Caco-2 (cell line): ENCODE results near the gene KANSL3. TPM values are rescaled to one million over a fixed set of nuclear protein-coding genes. Genes with fewer than 3 reads are reported as not detected.

ENCODE experiments used
- BruUV-seq: library from RNA; stranded (reverse); fragments of 400-500 nt; replicated peaks from 2 replicates; lab custom pipeline; 2021; lab: Mats Ljungman, UMichigan
- CTCF ChIA-PET: fragments of 300-600 bp; sonication (Branson Sonifier 250); formaldehyde crosslinking; loops from one replicate; lab custom pipeline; 2022; ENCODE audit warnings: antibody characterized with exemption; lab: Charles Lee
- POLR2A ChIA-PET: fragments of 300-600 bp; sonication (Branson Sonifier 250); formaldehyde crosslinking; loops from one replicate; lab custom pipeline; 2022; ENCODE audit warnings: antibody characterized with exemption; lab: Charles Lee
- DNase-seq, 2 experiments: peaks; one replicate each; pipeline versions ENCODE4 v3.0.0 to v3.0.0-alpha.2; 2020 to 2022
- H3K27me3 ChIP-seq: replicated peaks from 2 replicates; pipeline ENCODE4 v1.6.0; 2011; ENCODE audit warnings: low read length; ENCODE audit not compliant: control insufficient read depth, insufficient read depth
- H3K36me3 ChIP-seq: 2 replicates; pipeline ENCODE4 v1.5.1; 2011; ENCODE audit warnings: low read length; ENCODE audit not compliant: control insufficient read depth, insufficient read depth
- H3K4me1 ChIP-seq: fragments of 250-450 bp; sonication (Bioruptor Pico); 2 replicates; pipeline ENCODE4 v1.5.1; 2020; ENCODE audit warnings: mild to moderate bottlenecking
- H3K4me3 ChIP-seq: 2 replicates; pipeline ENCODE4 v1.5.1; 2011; ENCODE audit warnings: low read depth, mild to moderate bottlenecking, control low read depth, low read length
- H3K9me3 ChIP-seq: fragments of 250-450 bp; sonication (Bioruptor Pico); 2 replicates; pipeline ENCODE4 v1.5.1; 2020; ENCODE audit warnings: mild to moderate bottlenecking, moderate library complexity
- H3K27ac Mint-ChIP-seq: one replicate; pipeline ENCODE4 v1.8.0; 2022; ENCODE audit warnings: mixed read lengths; ENCODE audit not compliant: unreplicated experiment
- H3K27me3 Mint-ChIP-seq: one replicate; pipeline ENCODE4 v1.8.0; 2022; ENCODE audit warnings: mixed read lengths; ENCODE audit not compliant: insufficient read depth, unreplicated experiment
- H3K36me3 Mint-ChIP-seq: one replicate; pipeline ENCODE4 v1.8.0; 2022; ENCODE audit warnings: mild to moderate bottlenecking, mixed read lengths; ENCODE audit not compliant: insufficient read depth, unreplicated experiment
- H3K4me1 Mint-ChIP-seq: one replicate; pipeline ENCODE4 v1.8.0; 2022; ENCODE audit warnings: low read depth, mixed read lengths; ENCODE audit not compliant: unreplicated experiment
- H3K4me3 Mint-ChIP-seq: one replicate; pipeline ENCODE4 v1.8.0; 2022; ENCODE audit warnings: mild to moderate bottlenecking, moderate library complexity, mixed read lengths; ENCODE audit not compliant: unreplicated experiment
- H3K9me3 Mint-ChIP-seq: one replicate; pipeline ENCODE4 v1.8.0; 2022; ENCODE audit warnings: mixed read lengths; ENCODE audit not compliant: unreplicated experiment
- CTCF ChIP-seq, 2 experiments: fragments of 200-600 bp in 1 of 2; IDR thresholded peaks; 1 replicate in 1 of 2; 2 replicates in 1 of 2; pipeline versions ENCODE4 v1.5.1 to v1.8.0; 2011 to 2022; ENCODE audit warnings: antibody characterized with exemption in 1 of 2, control low read depth in 1 of 2, inconsistent platforms in 1 of 2, low read depth in 1 of 2, low read length in 1 of 2, mild to moderate bottlenecking in 1 of 2, moderate library complexity in 1 of 2; ENCODE audit not compliant: insufficient read depth in 1 of 2, severe bottlenecking in 1 of 2, unreplicated experiment in 1 of 2
- intact Hi-C: fragments of 100-400 bp; cut with micrococcal nuclease; formaldehyde crosslinking; loops from one replicate; pipeline ENCODE4 v1.10.0; 2022; ENCODE audit not compliant: unreplicated experiment
- total RNA-seq: library from RNA; stranded (reverse); gene quantifications from 2 replicates; pipeline ENCODE4 v1.2.3, GENCODE V29; 2022

Gene KANSL3
- total RNA-seq, 1 experiment from 2014 or later, result 48.6 TPM

- intact Hi-C loops, result no loop called here
- Histone ChIP-seq H3K4me1 (peaks cover 18% of the 10 kb centered on the region), H3K27me3 (no peaks in the 10 kb centered on the region), H3K36me3 (no peaks in the 10 kb centered on the region), H3K4me3 (no peak overlapping the region), H3K9me3 (peaks cover 7% of the 10 kb centered on the region)
- no peak overlapping the region for H3K27ac Mint-ChIP-seq
- CTCF ChIA-PET, result interaction anchor here (0.8 to 1.2 kb wide), 3 partner anchors 44 to 271 kb away, joined by 3 read pairs; no protein-coding TSS in a partner anchor
- H3K4me1 Mint-ChIP-seq, result peaks cover 14% of the 10 kb centered on the region
- DNase-seq, result peak in 1 of 2 experiments; percentile 33
- peaks cover 14% of the 10 kb centered on the region for H3K36me3 Mint-ChIP-seq
- no peak overlapping the region for H3K4me3 Mint-ChIP-seq
- no peaks in the 10 kb centered on the region for H3K27me3 Mint-ChIP-seq
- POLR2A ChIA-PET, result no interaction called here
- H3K9me3 Mint-ChIP-seq, result peaks cover 5% of the 10 kb centered on the region
- no peak for TF ChIP-seq CTCF (IDR thresholded peaks at IDR 0.05; ENCODE audit: insufficient read depth in 1 of 2, low read depth in 1 of 2, low read length in 1 of 2, severe bottlenecking in 1 of 2, unreplicated experiment in 1 of 2)
- no TSS peak for BruUV-seq
Measured at GRCh38 chr2:96553176-96553956, 84.7 kb downstream of the KANSL3 start.

GRCh38 chr2:96552315-96553175 is 85.6 kb downstream of the KANSL3 start:
- no TSS peak for BruUV-seq
- Histone ChIP-seq H3K4me3 (no peak overlapping the region), H3K9me3 (peaks cover 7% of the 10 kb centered on the region), H3K4me1 (peaks cover 18% of the 10 kb centered on the region), H3K36me3 (no peaks in the 10 kb centered on the region), H3K27me3 (no peaks in the 10 kb centered on the region)
- no peaks in the 10 kb centered on the region for H3K27me3 Mint-ChIP-seq
- ChIA-PET POLR2A (no interaction called here), CTCF (no interaction called here)
- TF ChIP-seq CTCF (IDR thresholded peaks at IDR 0.05; ENCODE audit: insufficient read depth in 1 of 2, low read depth in 1 of 2, low read length in 1 of 2, severe bottlenecking in 1 of 2, unreplicated experiment in 1 of 2), result no peak
- peak in 1 of 2 experiments; percentile 26 for DNase-seq
- H3K4me1 Mint-ChIP-seq, result peaks cover 10% of the 10 kb centered on the region
- no peak overlapping the region for H3K4me3 Mint-ChIP-seq
- no peak overlapping the region for H3K27ac Mint-ChIP-seq
- no peaks in the 10 kb centered on the region for H3K9me3 Mint-ChIP-seq
- peaks cover 9% of the 10 kb centered on the region for H3K36me3 Mint-ChIP-seq
- intact Hi-C loops, result no loop called here

GRCh38 chr2:96551605-96552314 is 86.4 kb downstream of the KANSL3 start:
- no peak overlapping the region for H3K4me3 Mint-ChIP-seq

More at GRCh38 chr2:96551605-96552314, 86.4 kb downstream of the KANSL3 start:
- CTCF ChIA-PET, result no interaction called here
- Histone ChIP-seq H3K9me3 (no peaks in the 10 kb centered on the region), H3K27me3 (no peaks in the 10 kb centered on the region), H3K4me1 (peaks cover 11% of the 10 kb centered on the region), H3K36me3 (no peaks in the 10 kb centered on the region), H3K4me3 (no peak overlapping the region)
- BruUV-seq, result no TSS peak
- no peak overlapping the region for H3K27ac Mint-ChIP-seq
- intact Hi-C loops, result no loop called here
- TF ChIP-seq CTCF (IDR thresholded peaks at IDR 0.05; ENCODE audit: insufficient read depth in 1 of 2, low read depth in 1 of 2, low read length in 1 of 2, severe bottlenecking in 1 of 2, unreplicated experiment in 1 of 2), result no peak
- H3K27me3 Mint-ChIP-seq, result no peaks in the 10 kb centered on the region
- H3K36me3 Mint-ChIP-seq, result peaks cover 3% of the 10 kb centered on the region
- POLR2A ChIA-PET, result no interaction called here
- peak in 1 of 2 experiments; percentile 16 for DNase-seq
- H3K4me1 Mint-ChIP-seq, result peaks cover 4% of the 10 kb centered on the region
- H3K9me3 Mint-ChIP-seq, result no peaks in the 10 kb centered on the region
